GM10847 (cell line): ENCODE measurements around the gene NT5M.

Source experiments
- POLR2A ChIP-seq: IDR thresholded peaks from 2 replicates; pipeline ENCODE4 v1.6.1; 2011; ENCODE audit not compliant: insufficient read length; ENCODE audit errors: extremely low read depth

NT5M gene

DNA sequence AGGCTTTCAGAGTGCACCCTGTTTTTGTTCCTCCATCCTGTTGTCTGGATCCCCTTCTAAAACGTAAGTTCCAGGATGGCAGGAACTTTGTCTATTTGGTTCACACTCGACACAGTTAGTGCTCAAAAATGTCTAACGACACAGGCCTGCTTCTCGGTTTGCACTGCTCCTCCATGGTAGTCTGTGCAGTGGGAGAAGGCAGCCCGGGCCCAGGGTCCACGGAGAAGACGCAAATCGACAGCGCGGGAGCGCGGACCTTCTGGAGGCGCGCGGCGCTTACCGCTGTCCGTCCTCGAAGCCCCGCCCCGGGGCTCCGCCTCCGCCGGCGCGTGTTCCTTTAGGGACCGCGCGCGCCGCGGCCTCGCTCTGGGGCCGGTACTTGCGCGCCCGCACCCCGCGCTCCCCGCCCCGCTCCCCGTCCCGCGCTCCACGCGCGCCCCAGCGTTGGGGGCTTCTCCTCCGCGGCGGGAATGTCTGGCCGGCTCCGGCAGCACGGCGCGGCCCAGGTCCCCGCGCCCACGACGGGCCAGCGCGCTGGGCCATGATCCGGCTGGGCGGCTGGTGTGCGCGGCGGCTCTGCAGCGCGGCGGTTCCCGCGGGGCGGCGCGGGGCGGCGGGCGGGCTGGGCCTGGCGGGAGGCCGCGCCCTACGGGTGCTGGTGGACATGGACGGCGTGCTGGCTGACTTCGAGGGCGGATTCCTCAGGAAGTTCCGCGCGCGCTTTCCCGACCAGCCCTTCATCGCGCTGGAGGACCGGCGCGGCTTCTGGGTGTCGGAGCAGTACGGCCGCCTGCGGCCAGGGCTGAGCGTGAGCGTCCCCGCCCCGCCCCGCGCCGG is at the start of gene NT5M:
NT5M (plus strand) TSS at position 364 of the 837 bp plus-strand sequence; CDS start at position 542, 178 bp downstream.
- TF ChIP-seq POLR2A, result no peak

DNA sequence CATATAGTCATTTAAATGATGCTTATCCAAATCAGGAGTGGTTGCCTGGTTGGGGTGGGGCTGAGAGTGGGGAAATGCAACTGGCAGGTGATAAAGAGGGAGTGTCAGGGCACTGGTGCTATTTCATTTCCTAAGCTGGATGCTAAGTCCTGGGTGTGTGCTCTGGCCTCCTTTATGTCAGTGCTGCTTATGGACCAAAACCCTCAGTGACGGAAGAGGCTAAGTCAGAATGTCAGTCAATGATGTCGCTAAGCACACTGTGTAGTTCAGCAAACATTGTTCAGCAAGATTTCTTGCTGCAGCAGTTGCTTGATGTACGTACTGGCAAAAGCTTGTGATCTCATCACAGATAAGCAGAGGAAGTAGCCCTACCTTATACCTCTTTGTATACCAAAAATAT is 49.8 kb upstream of the NT5M start:
- TF ChIP-seq POLR2A, result no peak

DNA sequence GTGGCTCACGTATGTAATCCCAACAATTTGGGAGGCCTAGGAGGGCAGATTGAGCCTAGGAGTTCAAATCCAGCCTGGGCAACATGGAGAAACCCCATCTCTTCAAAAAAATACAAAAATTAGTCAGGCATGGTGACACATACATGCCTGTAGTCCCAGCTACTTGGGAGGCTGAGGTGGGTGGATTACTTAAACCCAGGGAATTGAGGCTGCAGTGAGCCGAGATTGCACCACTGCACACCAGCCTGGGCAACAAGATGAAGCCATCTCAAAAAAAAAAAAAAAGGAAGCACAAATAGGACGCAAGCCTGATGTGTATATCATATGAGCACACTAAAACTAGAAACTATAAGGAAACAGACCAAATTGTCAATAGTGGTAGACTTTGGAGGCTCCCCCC is 49.1 kb upstream of the NT5M start:
- no peak for TF ChIP-seq POLR2A

DNA sequence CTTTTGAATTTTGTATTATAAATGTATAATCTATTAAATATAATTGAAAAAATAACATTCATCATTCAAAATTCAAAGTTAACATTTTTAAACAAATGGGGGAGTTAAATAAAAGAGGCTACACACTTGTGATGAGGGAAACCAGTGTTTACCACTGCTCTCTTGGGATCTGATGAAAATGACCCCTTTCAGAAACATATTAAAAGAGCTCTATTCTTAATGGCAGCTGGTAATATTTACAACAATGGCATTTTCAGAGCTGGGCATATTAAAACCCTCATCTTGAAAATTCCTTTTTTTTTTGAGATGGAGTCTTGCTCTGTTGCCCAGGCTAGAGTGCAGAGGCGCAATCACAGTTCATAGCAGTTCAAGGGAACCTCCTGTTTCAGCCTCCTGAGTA is 46.9 kb upstream of the NT5M start:
- TF ChIP-seq POLR2A, result no peak

DNA sequence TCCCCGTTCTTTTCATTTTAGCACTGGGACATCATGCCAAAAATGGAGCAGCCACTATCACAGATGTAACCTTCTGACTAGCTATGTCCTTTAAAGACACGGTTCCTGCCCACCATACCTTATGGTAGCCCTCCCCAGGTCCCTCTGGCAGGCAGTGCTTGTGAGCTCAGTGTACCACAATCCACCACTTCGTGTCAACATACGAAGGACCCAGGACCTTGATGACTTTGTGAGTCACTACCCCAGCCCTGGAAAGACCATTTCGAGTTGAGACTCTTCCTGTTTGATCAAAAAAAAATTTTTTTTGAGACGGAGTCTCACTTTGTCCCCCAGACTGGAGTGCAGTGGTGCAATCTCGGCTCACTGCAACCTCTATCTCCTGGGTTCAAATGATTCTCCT is 45.2 kb upstream of the NT5M start:
- TF ChIP-seq POLR2A, result no peak

DNA sequence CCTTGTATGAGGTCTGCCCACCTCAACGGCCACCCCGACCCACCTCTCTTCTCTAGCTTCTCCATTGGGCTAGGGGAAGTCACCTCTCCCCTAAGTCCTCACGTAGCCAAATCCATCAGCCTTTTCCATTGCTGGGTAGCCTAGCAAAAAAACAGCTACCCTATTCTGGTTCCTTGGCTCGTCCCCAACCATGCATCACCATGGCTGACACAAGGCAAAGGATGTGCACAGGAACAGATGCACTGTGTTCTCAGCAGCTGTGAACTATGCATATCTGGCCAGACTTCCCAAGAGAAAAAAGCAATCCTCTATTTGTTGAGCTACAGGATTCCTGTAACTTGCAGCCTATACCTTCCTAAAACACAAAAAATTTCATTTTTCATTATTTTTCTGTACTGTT is 44.2 kb upstream of the NT5M start:
- TF ChIP-seq POLR2A, result no peak

DNA sequence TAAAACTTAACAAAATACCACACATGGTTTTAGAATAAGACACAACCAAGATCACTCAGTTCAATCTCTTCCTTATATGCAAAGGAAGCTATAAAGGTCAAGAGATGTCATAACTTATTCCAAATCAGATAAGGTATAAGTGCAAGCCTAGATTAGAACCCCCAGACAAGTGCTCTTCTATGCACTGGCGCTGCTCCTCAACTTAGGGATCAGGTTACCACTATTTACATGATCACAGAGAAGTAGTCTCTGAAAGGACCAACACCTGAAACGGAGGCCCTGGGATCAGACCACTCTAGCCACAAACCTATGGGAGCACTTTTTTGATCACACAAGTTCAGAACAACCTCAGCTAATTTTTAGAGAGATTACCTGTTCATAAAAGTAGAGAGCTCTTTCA is 38.7 kb upstream of the NT5M start:
- TF ChIP-seq POLR2A, result no peak

DNA sequence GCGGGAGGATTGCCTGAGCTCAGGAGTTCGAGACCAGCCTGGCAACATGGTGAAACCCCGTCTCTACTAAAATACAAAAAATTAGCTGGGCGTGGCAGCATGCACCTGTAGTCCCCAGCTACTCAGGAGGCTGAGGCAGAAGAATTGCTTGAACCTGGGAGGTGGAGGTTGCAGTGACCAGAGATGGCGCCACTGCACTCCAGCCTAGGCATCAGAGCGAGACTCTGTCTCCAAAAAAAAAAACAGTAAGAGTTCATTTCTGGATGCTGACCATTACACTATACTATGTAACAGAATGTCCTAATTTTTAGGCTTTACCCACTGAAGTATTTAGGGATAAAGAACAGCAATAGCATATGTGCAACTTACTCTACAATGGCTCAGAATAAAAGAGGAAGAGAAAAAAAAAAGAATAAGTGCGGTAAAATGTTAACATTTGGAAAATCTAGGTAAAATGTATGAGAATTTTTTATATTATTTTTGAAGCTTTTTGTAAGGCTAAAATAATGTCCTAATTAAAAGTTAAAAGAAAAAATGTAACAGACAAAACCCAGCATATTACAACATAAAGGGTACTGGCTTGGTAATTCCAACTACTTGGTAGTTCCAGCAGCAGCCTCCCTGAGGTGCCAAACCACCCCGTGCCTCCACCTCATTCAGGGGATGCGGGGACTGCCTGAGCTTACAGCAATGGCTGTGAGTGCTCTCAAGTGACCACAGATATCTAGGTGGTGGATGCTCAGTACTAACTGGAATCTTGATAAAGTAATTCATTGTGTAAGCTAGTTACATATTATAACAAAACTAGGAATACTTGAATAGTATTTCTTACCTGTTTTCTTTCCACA is 33.0 kb upstream of the NT5M start:
- no peak for TF ChIP-seq POLR2A

DNA sequence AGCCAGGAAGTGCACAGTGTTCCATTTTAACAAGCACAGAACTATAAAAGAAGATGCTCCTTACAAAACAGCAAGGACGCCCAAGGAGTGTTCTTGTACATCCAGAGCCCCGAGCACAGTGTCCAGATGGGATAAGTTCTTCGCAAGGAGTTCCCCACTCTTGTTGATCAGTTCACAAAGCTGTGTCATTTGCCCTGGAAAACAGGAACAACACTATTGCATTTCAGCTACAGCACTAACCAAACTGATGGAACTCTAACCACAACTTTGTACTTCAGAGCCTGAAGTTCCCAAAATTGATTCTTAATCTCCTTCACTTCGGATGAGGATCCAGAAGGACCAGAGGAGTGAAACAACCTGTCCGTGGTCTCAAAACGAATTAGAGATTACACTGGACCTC is 27.2 kb upstream of the NT5M start:
- TF ChIP-seq POLR2A, result no peak

DNA sequence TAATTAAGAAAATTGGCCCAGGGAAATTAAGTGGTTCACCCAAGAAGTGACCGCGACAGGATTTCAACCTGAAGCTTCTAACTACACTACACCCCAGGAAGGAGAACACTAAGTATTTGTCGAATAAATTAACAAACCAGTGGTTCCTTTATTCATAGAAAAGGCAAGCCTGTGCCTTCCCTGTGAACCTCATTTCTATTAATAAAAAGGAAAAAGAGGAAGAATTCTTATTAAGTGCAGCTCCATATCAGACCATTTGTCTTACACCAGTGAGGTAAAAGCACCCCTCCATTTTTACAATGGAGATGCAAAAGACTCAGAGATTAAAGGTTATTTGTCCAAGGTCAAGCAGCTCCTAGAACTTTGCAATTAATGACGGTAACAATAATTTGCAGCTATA is 23.9 kb upstream of the NT5M start:
- TF ChIP-seq POLR2A, result no peak

DNA sequence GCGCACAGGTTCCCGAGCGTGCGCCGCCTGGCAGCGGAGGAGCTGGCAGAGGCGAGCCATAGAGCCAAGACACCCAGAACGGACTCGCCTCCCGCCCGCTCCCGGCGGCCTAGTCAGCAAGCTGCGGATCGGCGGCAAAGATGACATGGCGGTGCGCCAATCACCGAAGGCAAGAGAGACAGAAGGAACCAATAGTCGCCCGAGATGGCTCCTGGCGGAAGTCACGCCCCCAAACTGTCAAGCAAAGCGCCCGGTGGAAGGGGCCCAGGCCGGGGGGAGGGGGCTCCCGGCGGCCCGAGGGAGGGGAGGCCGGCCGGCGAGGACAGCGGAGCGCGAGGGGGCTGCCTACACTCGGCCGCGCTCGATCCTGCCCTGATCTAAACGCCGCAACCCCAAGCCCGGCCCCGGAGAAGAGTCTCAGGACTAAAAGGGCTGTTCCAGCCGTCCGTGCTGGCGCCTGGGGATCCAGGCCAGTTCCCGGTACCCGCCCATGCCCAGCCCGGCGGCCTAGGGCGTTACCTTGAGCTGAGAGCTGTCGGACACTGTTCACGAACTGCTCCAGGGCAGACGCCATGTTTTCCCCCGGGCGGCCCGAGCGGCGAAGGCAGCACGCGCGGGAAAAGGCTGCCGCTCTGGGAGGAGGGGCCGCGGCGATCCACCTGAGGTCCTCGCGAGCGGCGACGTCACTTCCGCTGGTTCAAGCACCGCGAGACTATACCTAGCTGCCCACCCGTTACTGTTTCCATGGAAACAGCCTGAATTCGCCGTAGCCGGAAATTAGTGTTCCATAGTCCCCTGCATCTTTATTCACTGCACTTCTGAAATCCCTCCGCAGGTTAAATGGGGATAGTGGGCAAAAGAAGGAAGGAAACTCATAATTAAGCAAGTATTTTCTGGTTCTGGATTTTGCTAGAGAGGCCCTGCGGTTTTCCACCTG is 22.3 kb upstream of the NT5M start, which contains the start of gene COPS3:
COPS3 (minus strand) TSS at position 634 of the 937 bp plus-strand sequence; CDS start at position 574, 60 bp downstream.
- TF ChIP-seq POLR2A, result peak; percentile 82

DNA sequence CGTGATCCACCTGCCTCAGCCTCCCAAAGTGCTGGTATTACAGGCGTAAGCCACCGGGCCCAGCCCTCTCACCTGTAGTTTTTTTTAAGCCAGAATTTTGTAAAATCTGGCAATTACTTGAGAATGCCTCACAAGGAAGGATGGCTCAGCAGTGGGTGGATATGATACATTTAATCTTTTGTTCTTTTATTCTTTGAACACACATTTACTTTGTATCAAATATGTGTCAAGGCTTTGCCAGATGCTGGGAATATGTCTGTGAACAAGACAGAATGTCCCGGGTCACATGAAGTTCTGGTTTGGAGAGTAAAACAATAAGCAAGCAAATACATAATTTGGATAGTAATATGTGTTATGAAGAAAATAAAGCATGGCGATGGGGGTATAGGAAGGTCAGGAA is 17.2 kb upstream of the NT5M start:
- no peak for TF ChIP-seq POLR2A

DNA sequence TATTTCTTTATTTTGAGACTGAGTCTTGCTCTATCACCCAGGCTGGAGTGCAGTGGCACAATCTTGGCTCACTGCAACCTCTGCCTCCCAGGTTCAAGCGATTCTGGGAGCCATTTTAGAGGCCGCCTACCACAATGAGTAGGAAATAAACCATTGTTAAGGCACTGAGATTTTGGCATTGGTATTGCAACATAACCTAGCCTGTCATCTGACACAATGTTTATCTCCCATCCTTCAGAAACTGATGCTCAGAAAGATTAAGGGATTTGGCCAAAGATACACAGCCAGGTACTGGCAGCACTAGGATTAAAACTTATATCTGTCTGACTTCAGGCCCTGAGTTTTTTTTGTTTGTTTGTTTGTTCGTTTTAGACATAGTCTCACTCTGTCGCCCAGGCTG is 14.1 kb upstream of the NT5M start:
- TF ChIP-seq POLR2A, result no peak

DNA sequence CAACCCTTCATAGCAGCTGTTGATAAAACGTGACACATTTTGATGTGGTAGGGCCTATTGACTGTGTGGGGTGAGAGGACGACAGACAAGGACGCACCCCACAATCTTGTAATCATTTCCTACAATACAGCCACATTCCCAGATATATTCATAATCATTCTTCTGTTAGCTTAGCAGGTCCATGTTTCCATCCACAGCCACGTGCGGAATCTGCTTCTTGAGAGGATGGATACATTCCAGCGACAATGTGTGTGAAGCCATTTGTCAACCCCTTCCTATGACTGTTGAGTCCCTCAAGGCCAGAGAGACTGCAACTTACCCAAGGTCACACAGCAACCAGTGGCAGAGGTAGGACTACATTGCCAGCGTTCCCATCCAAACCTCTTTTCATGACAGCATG is 13.5 kb upstream of the NT5M start:
- no peak for TF ChIP-seq POLR2A

DNA sequence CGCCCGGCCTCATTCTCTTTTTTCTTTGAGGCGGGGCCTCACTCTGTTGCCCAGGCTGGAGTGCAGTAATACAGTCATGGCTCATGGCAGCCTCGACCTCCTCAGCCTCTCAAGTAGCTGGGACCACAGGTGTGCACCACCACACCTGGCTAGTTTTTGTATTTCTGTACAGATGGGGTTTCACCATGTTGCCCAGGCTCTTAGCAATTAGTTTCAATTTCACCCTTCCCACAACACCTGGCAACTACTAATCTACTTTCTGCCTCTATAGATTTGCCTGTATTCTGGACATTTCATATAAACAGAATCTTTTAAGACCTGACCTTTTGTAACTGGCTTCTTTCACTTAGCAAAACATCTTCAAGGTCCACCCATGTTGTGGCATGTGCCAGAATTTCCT is 8.0 kb upstream of the NT5M start:
- no peak for TF ChIP-seq POLR2A
